H1 (cell line): ENCODE results near the gene SEMA4D. TPM values are rescaled to one million over a fixed set of nuclear protein-coding genes. Genes with fewer than 3 reads are reported as not detected.

ENCODE experiments used
- CBX5 ChIP-seq: fragments of 300-800, 300-1000 bp; sonication (generic); IDR thresholded peaks from 2 replicates; pipeline ENCODE4 v1.7.1; 2016; ENCODE audit warnings: antibody characterized with exemption, low read length, low read depth
- E2F6 ChIP-seq: IDR thresholded peaks from 2 replicates; pipeline ENCODE4 v1.6.1; 2012; ENCODE audit warnings: inconsistent platforms
- POLR2AphosphoS5 ChIP-seq: IDR thresholded peaks from 2 replicates; pipeline ENCODE4 v1.6.1; 2011; ENCODE audit warnings: low read depth, low read length
- SIN3A ChIP-seq, 2 experiments: IDR thresholded peaks in 1 of 2; conservative IDR thresholded peaks in 1 of 2; 2 replicates each; pipeline ENCODE4 v1.6.1; 2011 to 2012; ENCODE audit warnings: low read length in 2 of 2, improper control_type of control experiment in 1 of 2, low read depth in 1 of 2, mild to moderate bottlenecking in 1 of 2
- SIX5 ChIP-seq: IDR thresholded peaks from 2 replicates; pipeline ENCODE4 v1.6.1; 2011; ENCODE audit warnings: mild to moderate bottlenecking, low read depth, low read length
- YY1 ChIP-seq: IDR thresholded peaks from 2 replicates; pipeline ENCODE4 v1.6.1; 2011; ENCODE audit warnings: low read depth, mild to moderate bottlenecking, low read length
- polyA plus RNA-seq, 7 experiments: library from polyadenylated mRNA; depleted of rRNA in 3 of 7; stranded (reverse) in 5 of 7; unstranded in 2 of 7; fragments of >200 nt in 5 of 7; fragments of 200-250 nt in 2 of 7; gene quantifications; 1 replicate in 5 of 7; 2 replicates in 1 of 7; 4 replicates in 1 of 7; pipeline versions ENCODE4 v1.2.1 to v1.2.3, GENCODE V29; 2011 to 2013; ENCODE audit warnings: missing spikeins in 2 of 7, mixed read lengths in 2 of 7
- total RNA-seq: library from RNA; stranded (reverse); fragmentation: NEBNext Ultra II Directional; extraction: Animal tissue kit (Norgen Biotek cat#: 25700); gene quantifications from 2 replicates; pipeline ENCODE4 v1.2.1, GENCODE V29; 2021

The SEMA4D gene
- total and polyA plus RNA-seq, 2 of the 8 experiments (the other 6 are each of a cell fraction or from before 2014, with no cell fraction given) = 21.0 to 70.4 TPM

GRCh38 chr9:89394412-89394811 lies 103.5 kb downstream of the SEMA4D start (continued):
- TF ChIP-seq CBX5 (no peak), SIN3A (conservative IDR thresholded peaks at IDR 0.05 in 1 of 2, IDR thresholded peaks at IDR 0.05 in 1 of 2; ENCODE audit: low read depth in 1 of 2, low read length in 2 of 2) (no peak), YY1 (no peak), POLR2AphosphoS5 (no peak), SIX5 (no peak), E2F6 (no peak)
